ENCODE results near the gene ZCCHC12. TPM values are rescaled to one million over a fixed set of nuclear protein-coding genes. Genes with fewer than 3 reads are reported as not detected.

ZCCHC12 gene
- total RNA-seq, 1 experiment from 2014 or later = 0.10 TPM

GRCh38 chrX:118847676-118848075 lies 24.1 kb downstream of the ZCCHC12 start:
- no peaks in the 10 kb centered on the region for H3K9me3 ChIP-seq (ENCODE audit: control insufficient read depth, insufficient read depth, low read depth, low read length)
- no peaks in the 10 kb centered on the region for H3K36me3 ChIP-seq (ENCODE audit: control insufficient read depth, insufficient read depth, low read length)
- POLR2A ChIA-PET = no interaction called here
- DNase-seq (ENCODE audit: low read depth, low spot score) = peak; percentile 53
- intact Hi-C loops (cut with micrococcal nuclease; ENCODE audit: unreplicated experiment) (loop anchor here (1.0 to 10.0 kb wide), 3 partner anchors 160 to 367 kb away; no protein-coding TSS in a partner anchor), in situ Hi-C loops (cut with HindIII; ENCODE audit: low pct_unique_long_range_greater_than_20kb, low sequenced_read_pairs) (no loop called here)
- no TSS peak for BruUV-seq (replicated peaks)
- H3K4me3 ChIP-seq (ENCODE audit: low read depth in 2 of 2, low read length in 2 of 2) = no peak overlapping the region
- H3K27me3 ChIP-seq (ENCODE audit: control insufficient read depth, insufficient read depth, low read length) = no peaks in the 10 kb centered on the region
- ATAC-seq = peak; percentile 87
- H3K27ac ChIP-seq (ENCODE audit: low read length) = no peak overlapping the region
- no peaks in the 10 kb centered on the region for H3K4me1 ChIP-seq (ENCODE audit: control insufficient read depth, insufficient read depth, low read length)
- CTCF ChIA-PET = interaction anchor here (0.6 to 1.4 kb wide), 6 partner anchors 8 to 764 kb away, joined by 3 to 4 read pairs (median 3); no protein-coding TSS in a partner anchor
- TF ChIP-seq CTCF (IDR thresholded peaks at IDR 0.05) (peak; percentile 70), TCF7L2 (IDR thresholded peaks at IDR 0.05; ENCODE audit: low read depth, low read length) (no peak), SIN3A (IDR thresholded peaks at IDR 0.05; ENCODE audit: borderline replicate concordance, insufficient read depth, low read depth, low read length) (no peak)

- no peak for TF ChIP-seq SIN3A (IDR thresholded peaks at IDR 0.05; ENCODE audit: borderline replicate concordance, insufficient read depth, low read depth, low read length)
- no peak for TF ChIP-seq REST (IDR thresholded peaks at IDR 0.05; ENCODE audit: insufficient read depth in 1 of 2, low read depth in 2 of 2, low read length in 1 of 2)
- no peak for TF ChIP-seq POLR2AphosphoS5 (IDR thresholded peaks at IDR 0.05; ENCODE audit: low read depth, low read length)
- in situ Hi-C loops (cut with HindIII; ENCODE audit: low pct_unique_long_range_greater_than_20kb, low sequenced_read_pairs) (no loop called here), intact Hi-C loops (cut with micrococcal nuclease; ENCODE audit: unreplicated experiment) (no loop called here)
- no peaks in the 10 kb centered on the region for H3K27me3 ChIP-seq (ENCODE audit: control insufficient read depth, insufficient read depth, low read length)
- ChIA-PET POLR2A (no interaction called here), CTCF (no interaction called here)
- DNase-seq (ENCODE audit: low read depth, low spot score) (no peak), ATAC-seq (no peak)
- H3K36me3 ChIP-seq (ENCODE audit: control insufficient read depth, insufficient read depth, low read length) = no peaks in the 10 kb centered on the region
- no peak overlapping the region for H3K4me3 ChIP-seq (ENCODE audit: low read depth in 2 of 2, low read length in 2 of 2)
- H3K9me3 ChIP-seq (ENCODE audit: control insufficient read depth, insufficient read depth, low read depth, low read length) = no peaks in the 10 kb centered on the region
- H3K4me1 ChIP-seq (ENCODE audit: control insufficient read depth, insufficient read depth, low read length) = no peaks in the 10 kb centered on the region
- no TSS peak for BruUV-seq (replicated peaks)
- H3K27ac ChIP-seq (ENCODE audit: low read length) = no peak overlapping the region
Observed at GRCh38 chrX:118853596-118853995, 30.0 kb downstream of the ZCCHC12 start.

GRCh38 chrX:118855681-118856310 lies 32.2 kb downstream of the ZCCHC12 start:
- no peaks in the 10 kb centered on the region for H3K9me3 ChIP-seq (ENCODE audit: control insufficient read depth, insufficient read depth, low read depth, low read length)
- H3K27me3 ChIP-seq (ENCODE audit: control insufficient read depth, insufficient read depth, low read length) = no peaks in the 10 kb centered on the region
- no peak for ATAC-seq
- H3K4me3 ChIP-seq (ENCODE audit: low read depth in 2 of 2, low read length in 2 of 2) = no peak overlapping the region
- intact Hi-C loops (cut with micrococcal nuclease; ENCODE audit: unreplicated experiment) = no loop called here
- no TSS peak for BruUV-seq (replicated peaks)
- H3K27ac ChIP-seq (ENCODE audit: low read length) = no peak overlapping the region
- TF ChIP-seq SIN3A (IDR thresholded peaks at IDR 0.05; ENCODE audit: borderline replicate concordance, insufficient read depth, low read depth, low read length) = no peak
- no peak for TF ChIP-seq REST (IDR thresholded peaks at IDR 0.05; ENCODE audit: insufficient read depth in 1 of 2, low read depth in 2 of 2, low read length in 1 of 2)
- TF ChIP-seq POLR2AphosphoS5 (IDR thresholded peaks at IDR 0.05; ENCODE audit: low read depth, low read length) = no peak
- no peak for TF ChIP-seq CTCF (IDR thresholded peaks at IDR 0.05)
- no peak for TF ChIP-seq TCF7L2 (IDR thresholded peaks at IDR 0.05; ENCODE audit: low read depth, low read length)
- POLR2A ChIA-PET = no interaction called here
- CTCF ChIA-PET = no interaction called here
- no peak for DNase-seq (ENCODE audit: low read depth, low spot score)
- no peaks in the 10 kb centered on the region for H3K4me1 ChIP-seq (ENCODE audit: control insufficient read depth, insufficient read depth, low read length)
- in situ Hi-C loops (cut with HindIII; ENCODE audit: low pct_unique_long_range_greater_than_20kb, low sequenced_read_pairs) = no loop called here
- H3K36me3 ChIP-seq (ENCODE audit: control insufficient read depth, insufficient read depth, low read length) = no peaks in the 10 kb centered on the region

Data from Panc1 (cell line).